Measurements from ENCODE around the gene CMKLR1. TPM values are rescaled to one million over a fixed set of nuclear protein-coding genes. Genes with fewer than 3 reads are reported as not detected.
A peak's percentile ranks its signal among the peaks of the same experiment; 100 is the strongest.

The CMKLR1 gene
- total RNA-seq, 2 donors from 2014 or later, result not detected

- Mint-ChIP-seq H3K36me3 (ENCODE audit: low read depth) (no peaks in the 10 kb centered on the region), H3K4me1 (no peaks in the 10 kb centered on the region), H3K27ac (no peak overlapping the region), H3K27me3 (peaks cover 24% of the 10 kb centered on the region), H3K4me3 (no peak overlapping the region), H3K9me3 (no peaks in the 10 kb centered on the region)
- ATAC-seq (replicated peaks), result no peak
Measured at GRCh38 chr12:108335349-108336119, 3.6 kb downstream of the CMKLR1 start.

DNA sequence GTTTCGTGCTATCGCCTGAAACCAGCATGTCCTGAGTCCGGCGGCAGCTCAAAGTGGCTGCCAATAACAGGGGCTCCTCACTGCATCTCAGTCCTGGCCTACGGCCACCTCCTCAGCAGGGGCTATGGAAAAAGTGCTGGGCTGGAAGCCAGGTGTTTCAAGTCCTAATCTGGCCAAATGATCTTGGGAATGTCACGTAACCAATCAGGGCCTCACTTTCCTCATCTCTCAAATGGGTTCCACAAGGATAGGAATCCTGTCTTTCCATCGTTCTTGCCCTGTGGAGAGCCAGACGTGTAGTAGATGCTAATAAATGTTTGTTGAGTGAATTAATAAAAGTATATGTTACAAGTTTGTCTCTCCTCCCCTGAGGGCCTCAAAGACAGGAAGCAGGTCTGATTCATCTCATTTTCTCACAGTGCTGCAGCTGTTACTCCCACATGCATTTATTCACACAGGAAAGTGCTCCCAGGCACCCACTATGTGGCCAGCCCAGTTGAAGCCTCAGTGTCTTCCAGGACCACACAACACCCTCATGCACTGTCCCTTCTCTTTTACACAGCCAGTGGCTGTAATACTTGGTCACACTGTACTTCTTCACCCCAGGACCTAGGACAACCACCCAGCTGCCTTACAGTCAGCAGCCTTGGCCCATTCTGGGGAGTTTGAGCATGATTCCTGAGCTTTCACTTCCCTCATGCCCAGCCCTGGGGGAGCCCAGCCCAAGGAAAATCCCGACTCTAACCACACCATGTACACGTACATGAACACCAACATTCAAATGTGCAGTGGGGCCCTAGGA lies 5.0 kb downstream of the CMKLR1 start:
- Mint-ChIP-seq H3K4me1 (no peaks in the 10 kb centered on the region), H3K27me3 (peaks cover 18% of the 10 kb centered on the region), H3K27ac (no peak overlapping the region), H3K9me3 (no peaks in the 10 kb centered on the region), H3K36me3 (ENCODE audit: low read depth) (no peaks in the 10 kb centered on the region), H3K4me3 (no peak overlapping the region)
- ATAC-seq (replicated peaks), result peak; percentile 44

DNA sequence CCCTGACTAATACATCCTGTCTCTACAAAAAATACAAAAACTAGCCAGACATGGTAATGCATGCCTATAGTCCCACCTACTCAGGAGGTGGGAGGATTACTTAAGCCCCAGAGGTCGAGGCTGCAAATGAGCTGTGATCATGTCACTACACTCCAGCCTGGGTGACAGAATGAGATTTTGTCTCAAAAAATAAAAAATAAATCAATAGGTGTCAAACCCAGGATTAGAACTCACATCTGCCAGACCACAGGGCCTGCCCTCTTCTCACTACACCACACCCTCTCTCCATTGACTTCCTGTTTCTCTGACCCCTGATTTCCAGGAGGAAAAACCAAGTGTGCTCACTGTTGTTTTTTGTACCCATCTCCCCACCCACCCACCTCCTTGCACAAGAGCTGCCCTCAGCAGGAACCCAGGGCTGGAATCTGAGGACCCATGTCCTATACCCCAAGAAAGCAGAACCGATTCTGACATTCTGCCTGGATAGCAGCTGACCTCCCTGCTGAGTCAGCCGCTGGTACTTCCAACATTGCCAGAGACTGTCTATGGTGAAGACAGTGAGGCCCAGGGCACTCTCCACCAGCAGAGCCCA lies 6.2 kb downstream of the CMKLR1 start:
- Mint-ChIP-seq H3K27me3 (peaks cover 12% of the 10 kb centered on the region), H3K4me1 (no peaks in the 10 kb centered on the region), H3K27ac (no peak overlapping the region), H3K4me3 (no peak overlapping the region), H3K36me3 (ENCODE audit: low read depth) (no peaks in the 10 kb centered on the region), H3K9me3 (no peaks in the 10 kb centered on the region)
- ATAC-seq (replicated peaks), result no peak

GRCh38 chr12:108328420-108328819 lies 10.7 kb downstream of the CMKLR1 start:
- ATAC-seq (replicated peaks), result no peak
- H3K4me1 Mint-ChIP-seq, result no peaks in the 10 kb centered on the region
- peaks cover 8% of the 10 kb centered on the region for H3K27me3 Mint-ChIP-seq
- H3K27ac Mint-ChIP-seq, result no peak overlapping the region
- H3K4me3 Mint-ChIP-seq, result no peak overlapping the region
- H3K36me3 Mint-ChIP-seq (ENCODE audit: low read depth), result no peaks in the 10 kb centered on the region
- H3K9me3 Mint-ChIP-seq, result no peaks in the 10 kb centered on the region

DNA sequence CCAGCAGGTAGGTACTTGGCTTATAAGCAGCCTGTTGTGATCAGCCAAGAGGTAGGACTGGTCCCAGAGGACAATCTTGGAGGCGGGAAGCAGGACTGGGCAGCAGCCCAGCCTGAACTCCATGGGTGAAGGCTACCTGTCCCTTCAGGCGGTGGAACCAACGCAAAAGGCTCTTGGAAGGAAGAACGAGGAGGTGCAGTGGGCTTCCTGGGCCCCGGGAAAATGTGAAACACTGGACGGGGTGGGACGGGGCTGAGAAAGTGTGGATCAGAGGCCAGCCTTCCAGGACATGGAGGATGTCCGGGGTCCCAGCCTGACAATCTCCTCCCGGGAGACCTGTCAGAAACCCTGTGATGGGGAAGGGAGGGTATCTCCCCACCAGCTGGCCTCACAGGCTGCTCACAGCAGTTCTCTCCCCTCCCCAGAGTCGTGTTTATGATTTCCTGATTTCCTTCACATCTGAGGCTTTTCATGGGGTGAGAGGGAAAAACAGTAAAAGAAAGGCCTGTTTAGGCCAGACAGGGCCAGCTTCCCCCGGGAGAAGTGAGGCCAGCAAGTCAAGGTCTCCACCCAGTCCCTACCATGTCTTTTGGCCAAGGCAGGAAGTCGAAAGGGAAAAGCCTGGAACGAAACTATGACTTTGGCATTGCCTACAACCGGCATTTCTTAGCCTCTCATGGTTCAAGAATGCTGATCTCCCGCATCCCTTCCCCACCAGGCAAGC lies 11.3 kb downstream of the CMKLR1 start:
- no peak for ATAC-seq (replicated peaks)
- H3K27me3 Mint-ChIP-seq, result peaks cover 8% of the 10 kb centered on the region
- H3K27ac Mint-ChIP-seq, result no peak overlapping the region
- H3K36me3 Mint-ChIP-seq (ENCODE audit: low read depth), result no peaks in the 10 kb centered on the region
- no peak overlapping the region for H3K4me3 Mint-ChIP-seq
- no peaks in the 10 kb centered on the region for H3K4me1 Mint-ChIP-seq
- H3K9me3 Mint-ChIP-seq, result no peaks in the 10 kb centered on the region

DNA sequence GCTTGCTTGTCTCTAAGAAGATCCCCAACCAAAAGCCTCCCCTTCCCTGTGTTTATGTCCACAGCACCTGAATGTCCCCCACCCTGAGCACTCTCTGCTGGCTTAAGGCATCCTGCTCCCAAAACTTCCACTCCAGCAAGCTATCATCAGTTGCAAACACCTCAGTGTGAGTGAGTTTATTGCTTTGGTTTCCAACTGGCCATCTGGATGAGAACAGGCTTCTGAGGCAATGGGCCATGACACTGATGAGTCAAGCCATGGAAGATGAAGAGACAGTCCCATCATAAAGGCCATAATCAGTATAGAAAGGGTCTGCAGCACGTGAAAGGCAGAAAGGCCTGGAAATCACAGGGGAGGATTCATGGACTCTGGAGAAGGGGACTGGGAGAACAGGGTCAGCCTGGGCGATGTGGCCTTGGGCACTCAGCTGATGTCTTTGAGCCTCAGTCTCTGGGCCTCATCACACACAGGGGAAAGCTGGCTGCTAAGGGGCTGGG lies 12.8 kb downstream of the CMKLR1 start:
- ATAC-seq (replicated peaks), result no peak
- peaks cover 13% of the 10 kb centered on the region for H3K27me3 Mint-ChIP-seq
- no peak overlapping the region for H3K4me3 Mint-ChIP-seq
- H3K36me3 Mint-ChIP-seq (ENCODE audit: low read depth), result no peaks in the 10 kb centered on the region
- no peaks in the 10 kb centered on the region for H3K4me1 Mint-ChIP-seq
- no peak overlapping the region for H3K27ac Mint-ChIP-seq
- no peaks in the 10 kb centered on the region for H3K9me3 Mint-ChIP-seq

- ATAC-seq (replicated peaks), result no peak
- Mint-ChIP-seq H3K9me3 (no peaks in the 10 kb centered on the region), H3K27ac (no peak overlapping the region), H3K36me3 (ENCODE audit: low read depth) (no peaks in the 10 kb centered on the region), H3K4me3 (no peak overlapping the region), H3K27me3 (peaks cover 15% of the 10 kb centered on the region), H3K4me1 (no peaks in the 10 kb centered on the region)
Measured at GRCh38 chr12:108325549-108325948, 13.6 kb downstream of the CMKLR1 start.

- H3K9me3 Mint-ChIP-seq, result no peaks in the 10 kb centered on the region
- H3K36me3 Mint-ChIP-seq (ENCODE audit: low read depth), result no peaks in the 10 kb centered on the region
- no peak for ATAC-seq (replicated peaks)
- peaks cover 19% of the 10 kb centered on the region for H3K27me3 Mint-ChIP-seq
- H3K4me1 Mint-ChIP-seq, result no peaks in the 10 kb centered on the region
- no peak overlapping the region for H3K27ac Mint-ChIP-seq
- H3K4me3 Mint-ChIP-seq, result no peak overlapping the region
Measured at GRCh38 chr12:108325018-108325358, 14.1 kb downstream of the CMKLR1 start.

DNA sequence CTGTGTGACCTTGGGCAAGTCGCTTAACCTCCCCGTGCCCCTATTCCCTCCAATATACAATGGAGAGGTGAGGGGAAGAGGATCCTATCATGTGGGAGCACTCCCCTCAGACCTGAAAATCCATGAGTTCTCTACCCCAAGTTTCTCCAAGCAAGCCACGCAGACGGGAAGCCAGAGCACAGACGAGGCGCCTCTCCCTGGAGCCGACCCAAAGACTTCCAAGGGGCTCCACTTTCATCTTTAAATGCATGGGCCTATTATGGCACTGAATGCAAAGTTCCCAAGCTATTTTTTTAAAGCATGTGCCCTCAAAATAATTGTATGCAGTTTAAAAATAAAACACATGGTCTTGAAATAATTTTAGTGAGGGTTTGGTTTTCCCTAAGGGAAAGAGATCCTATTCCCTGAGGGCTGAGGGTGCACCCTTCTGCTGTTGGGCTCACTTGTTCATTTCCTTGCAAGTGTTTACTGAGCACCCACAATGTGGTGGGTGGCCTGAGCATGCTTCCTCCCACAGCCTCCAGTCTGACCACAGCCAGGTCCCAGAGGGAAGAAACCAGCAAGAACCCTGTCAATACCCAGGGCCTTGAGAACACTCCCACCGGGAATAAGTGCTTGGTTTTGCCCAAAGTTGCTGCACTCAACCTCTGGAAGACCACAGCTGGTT lies 14.6 kb downstream of the CMKLR1 start:
- Mint-ChIP-seq H3K4me3 (no peak overlapping the region), H3K27ac (no peak overlapping the region), H3K4me1 (no peaks in the 10 kb centered on the region), H3K9me3 (no peaks in the 10 kb centered on the region), H3K36me3 (ENCODE audit: low read depth) (no peaks in the 10 kb centered on the region), H3K27me3 (peaks cover 19% of the 10 kb centered on the region)
- ATAC-seq (replicated peaks), result no peak

- Mint-ChIP-seq H3K4me1 (no peaks in the 10 kb centered on the region), H3K9me3 (no peaks in the 10 kb centered on the region), H3K27me3 (peaks cover 19% of the 10 kb centered on the region), H3K36me3 (ENCODE audit: low read depth) (no peaks in the 10 kb centered on the region), H3K4me3 (no peak overlapping the region), H3K27ac (no peak overlapping the region)
- ATAC-seq (replicated peaks), result no peak
Measured at GRCh38 chr12:108323581-108323980, 15.5 kb downstream of the CMKLR1 start.

DNA sequence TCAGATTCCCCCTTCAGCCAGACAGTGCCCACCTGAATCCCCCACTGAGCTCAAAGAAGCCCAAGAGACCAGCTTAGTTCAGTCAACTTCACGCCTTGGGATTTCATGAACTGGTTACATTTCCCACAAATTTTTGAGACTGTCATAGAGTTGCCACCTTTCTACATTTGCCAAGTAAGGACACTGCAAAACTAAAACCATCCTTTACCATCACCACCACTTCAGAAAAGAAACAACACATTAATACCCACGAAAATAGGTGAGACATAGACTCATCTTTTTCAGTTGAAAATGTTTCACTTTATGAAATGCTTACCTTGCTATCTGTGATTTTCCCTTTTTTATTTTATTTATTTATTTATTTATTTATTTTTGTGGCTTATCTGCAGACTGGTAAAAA lies 16.1 kb downstream of the CMKLR1 start:
- H3K4me3 Mint-ChIP-seq, result no peak overlapping the region
- no peaks in the 10 kb centered on the region for H3K9me3 Mint-ChIP-seq
- H3K4me1 Mint-ChIP-seq, result no peaks in the 10 kb centered on the region
- no peak overlapping the region for H3K27ac Mint-ChIP-seq
- no peaks in the 10 kb centered on the region for H3K36me3 Mint-ChIP-seq (ENCODE audit: low read depth)
- no peak for ATAC-seq (replicated peaks)
- H3K27me3 Mint-ChIP-seq, result peaks cover 19% of the 10 kb centered on the region

DNA sequence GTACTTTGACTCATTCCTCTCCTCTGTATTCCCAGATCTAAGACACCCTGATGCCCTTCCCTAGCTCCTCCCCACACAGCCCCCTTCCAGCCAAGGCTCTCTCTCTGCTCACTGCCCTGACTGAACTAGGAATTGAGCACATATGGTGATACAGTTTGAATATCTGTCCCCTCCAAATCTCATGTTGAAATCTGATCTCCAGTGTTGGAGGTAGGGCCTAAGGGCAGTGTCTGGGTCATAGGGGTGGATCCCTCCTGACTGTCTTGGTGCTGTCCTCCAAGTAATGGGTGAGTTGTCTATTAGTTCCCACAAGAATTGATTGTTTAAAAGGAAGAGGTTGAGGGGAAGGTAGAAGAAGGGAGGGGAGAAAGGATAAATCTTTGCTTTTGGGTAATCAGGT lies 17.4 kb downstream of the CMKLR1 start:
- no peaks in the 10 kb centered on the region for H3K36me3 Mint-ChIP-seq (ENCODE audit: low read depth)
- no peak overlapping the region for H3K4me3 Mint-ChIP-seq
- no peaks in the 10 kb centered on the region for H3K9me3 Mint-ChIP-seq
- H3K4me1 Mint-ChIP-seq, result no peaks in the 10 kb centered on the region
- no peak overlapping the region for H3K27ac Mint-ChIP-seq
- H3K27me3 Mint-ChIP-seq, result peaks cover 14% of the 10 kb centered on the region
- no peak for ATAC-seq (replicated peaks)

DNA sequence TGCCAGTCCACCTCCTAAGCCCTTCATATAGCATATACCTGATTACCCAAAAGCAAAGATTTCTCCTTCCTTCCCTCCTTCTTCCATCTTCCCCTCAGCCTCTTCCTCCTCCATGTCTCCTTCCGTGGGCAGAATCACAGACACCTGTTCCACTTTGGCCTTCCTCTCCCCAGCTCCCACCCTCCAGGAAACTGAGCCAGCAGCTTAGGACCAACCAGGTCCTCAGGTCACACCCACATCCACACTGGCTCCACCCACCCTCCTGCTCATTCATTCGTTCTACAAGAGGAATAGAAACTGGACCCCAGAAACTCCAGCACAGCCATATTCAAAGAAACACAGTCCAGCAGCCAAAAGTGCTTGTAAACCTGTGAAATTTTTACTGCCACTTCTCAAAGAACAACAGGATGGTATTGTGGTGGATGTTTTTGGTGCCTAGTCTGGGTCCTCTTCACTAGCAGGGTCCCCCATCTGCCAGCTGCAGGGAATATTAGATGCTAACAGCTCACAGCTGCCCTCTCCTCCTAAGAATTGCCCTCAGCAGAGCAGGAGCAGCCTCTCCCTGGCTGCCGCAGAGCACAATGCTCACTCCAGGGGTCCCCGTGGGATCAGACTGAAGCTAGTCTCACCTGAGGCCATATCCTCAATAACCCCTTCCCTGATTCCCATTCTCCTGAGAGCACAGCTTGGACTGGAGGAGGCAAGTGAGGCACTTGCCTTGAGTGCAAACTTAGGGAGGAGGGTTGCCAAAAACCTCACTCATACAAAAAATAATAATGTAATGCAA lies 18.4 kb downstream of the CMKLR1 start:
- Mint-ChIP-seq H3K36me3 (ENCODE audit: low read depth) (no peaks in the 10 kb centered on the region), H3K4me1 (peaks cover 5% of the 10 kb centered on the region), H3K4me3 (no peak overlapping the region), H3K27ac (no peak overlapping the region), H3K9me3 (no peaks in the 10 kb centered on the region), H3K27me3 (peaks cover 17% of the 10 kb centered on the region)
- ATAC-seq (replicated peaks), result no peak
